NCI-H460 (cell line): ENCODE results near the gene PLG. TPM values are rescaled to one million over a fixed set of nuclear protein-coding genes. Genes with fewer than 3 reads are reported as not detected.
"Not testable (repeated sequence)": the region's sequence is repeated elsewhere in the genome, so short reads cannot be mapped to it uniquely, and the experiment has no call there.

Source experiments
- DNase-seq: peaks from one replicate; pipeline ENCODE4 v3.0.0-alpha.2; 2016; ENCODE audit warnings: low read depth; ENCODE audit errors: extremely low read depth
- total RNA-seq: library from RNA; depleted of rRNA; stranded (reverse); fragments of >200 nt; shearing (Covaris generic); gene quantifications from 2 replicates; pipeline ENCODE4 v1.2.3, GENCODE V29; 2014

PLG gene
- total RNA-seq, 1 experiment from 2014 or later: not detected

- DNase-seq: no peak
Observed at GRCh38 chr6:160768101-160768500, 66.1 kb downstream of the PLG start.

GRCh38 chr6:160774399-160774798, 72.4 kb downstream of the PLG start:
- DNase-seq: no peak

- no peak for DNase-seq
Observed at GRCh38 chr6:160775792-160776580, 73.9 kb downstream of the PLG start.

GRCh38 chr6:160779095-160779494, 77.1 kb downstream of the PLG start:
- not testable (repeated sequence) for DNase-seq

- not testable (repeated sequence) for DNase-seq
Observed at GRCh38 chr6:160780656-160781055, 78.6 kb downstream of the PLG start.

GRCh38 chr6:160781298-160781697, 79.3 kb downstream of the PLG start:
- DNase-seq: no peak

- no peak for DNase-seq
Observed at GRCh38 chr6:160782228-160782627, 80.2 kb downstream of the PLG start.

- DNase-seq: no peak
Observed at GRCh38 chr6:160783741-160784140, 81.7 kb downstream of the PLG start.

- not testable (repeated sequence) for DNase-seq
Observed at GRCh38 chr6:160788126-160788525, 86.1 kb downstream of the PLG start.

- DNase-seq: no peak
Observed at GRCh38 chr6:160788806-160789205, 86.8 kb downstream of the PLG start.

- DNase-seq: no peak
Observed at GRCh38 chr6:160789263-160790027, 87.4 kb downstream of the PLG start.

GRCh38 chr6:160790028-160790792, 88.2 kb downstream of the PLG start:
- no peak for DNase-seq

- no peak for DNase-seq
Observed at GRCh38 chr6:160791459-160791858, 89.4 kb downstream of the PLG start.

- DNase-seq: no peak
Observed at GRCh38 chr6:160791981-160792418, 90.0 kb downstream of the PLG start.

GRCh38 chr6:160792708-160793107, 90.7 kb downstream of the PLG start:
- DNase-seq: no peak

GRCh38 chr6:160793652-160794051, 91.6 kb downstream of the PLG start:
- no peak for DNase-seq

- DNase-seq: no peak
Observed at GRCh38 chr6:160795721-160796120, 93.7 kb downstream of the PLG start.

GRCh38 chr6:160798625-160799024, 96.6 kb downstream of the PLG start:
- DNase-seq: no peak

- no peak for DNase-seq
Observed at GRCh38 chr6:160799801-160800506, 97.9 kb downstream of the PLG start.

- DNase-seq: no peak
Observed at GRCh38 chr6:160801418-160801817, 99.4 kb downstream of the PLG start.
